Stomach (tissue), 4 donors: ENCODE data around the gene SLC16A7.

Experiments used
- EP300 ChIP-seq: sonication (generic); formaldehyde crosslinking; IDR thresholded peaks from one replicate; pipeline ENCODE4 v1.6.1; 2017; ENCODE audit warnings: antibody characterized with exemption
- TF ChIP-seq, protein P1 (sequence below), 7 experiments: fragments of 450-650 bp in 4 of 7; fragments of 200-600 bp in 3 of 7; sonication (generic) in 3 of 7; IDR thresholded peaks; one replicate each; pipeline ENCODE4 v1.5.1; 2016 to 2019; ENCODE audit warnings: antibody characterized with exemption in 7 of 7, control low read depth in 2 of 7, mild to moderate bottlenecking in 1 of 7

DNA sequence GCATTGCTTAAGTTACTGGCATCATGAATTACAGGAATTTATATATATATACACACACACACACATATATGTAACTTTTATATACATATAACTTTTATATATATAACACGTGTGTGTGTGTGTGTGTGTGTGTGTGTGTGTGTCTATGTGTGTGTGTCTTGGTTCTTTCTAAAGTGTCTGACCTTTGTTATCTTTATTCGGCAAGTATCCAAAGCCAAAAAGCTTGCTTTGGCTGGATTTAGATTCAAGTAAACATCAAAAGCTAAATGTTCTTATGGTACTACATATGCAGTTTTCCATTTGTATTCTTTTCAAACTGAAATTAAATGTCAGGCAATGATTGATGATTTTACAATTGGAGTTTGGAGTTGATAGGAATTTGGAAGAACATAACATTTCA lies 69.9 kb downstream of the SLC16A7 start:
- TF ChIP-seq, protein P1, sequence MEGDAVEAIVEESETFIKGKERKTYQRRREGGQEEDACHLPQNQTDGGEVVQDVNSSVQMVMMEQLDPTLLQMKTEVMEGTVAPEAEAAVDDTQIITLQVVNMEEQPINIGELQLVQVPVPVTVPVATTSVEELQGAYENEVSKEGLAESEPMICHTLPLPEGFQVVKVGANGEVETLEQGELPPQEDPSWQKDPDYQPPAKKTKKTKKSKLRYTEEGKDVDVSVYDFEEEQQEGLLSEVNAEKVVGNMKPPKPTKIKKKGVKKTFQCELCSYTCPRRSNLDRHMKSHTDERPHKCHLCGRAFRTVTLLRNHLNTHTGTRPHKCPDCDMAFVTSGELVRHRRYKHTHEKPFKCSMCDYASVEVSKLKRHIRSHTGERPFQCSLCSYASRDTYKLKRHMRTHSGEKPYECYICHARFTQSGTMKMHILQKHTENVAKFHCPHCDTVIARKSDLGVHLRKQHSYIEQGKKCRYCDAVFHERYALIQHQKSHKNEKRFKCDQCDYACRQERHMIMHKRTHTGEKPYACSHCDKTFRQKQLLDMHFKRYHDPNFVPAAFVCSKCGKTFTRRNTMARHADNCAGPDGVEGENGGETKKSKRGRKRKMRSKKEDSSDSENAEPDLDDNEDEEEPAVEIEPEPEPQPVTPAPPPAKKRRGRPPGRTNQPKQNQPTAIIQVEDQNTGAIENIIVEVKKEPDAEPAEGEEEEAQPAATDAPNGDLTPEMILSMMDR (IDR thresholded peaks at IDR 0.05): no peak
- no peak for TF ChIP-seq EP300
